DMS153 treated with DMSO at 0.1 percent for 48 hours (cell line): ENCODE measurements around the gene GMDS.

Source experiments
- DNase-seq: peaks from one replicate; lab custom pipeline; 2025; ENCODE audit not compliant: unreplicated experiment; lab: John Stamatoyannopoulos, UW

The GMDS gene

GRCh38 chr6:1841136-1841535 is 404.3 kb downstream of the GMDS start:
- no peak for DNase-seq

GRCh38 chr6:1840491-1841121 is 404.8 kb downstream of the GMDS start:
- DNase-seq: no peak

GRCh38 chr6:1839361-1839760 is 406.0 kb downstream of the GMDS start:
- DNase-seq: no peak

- DNase-seq: no peak
Observed at GRCh38 chr6:1838604-1839213, 406.7 kb downstream of the GMDS start.

- no peak for DNase-seq
Observed at GRCh38 chr6:1837826-1838225, 407.6 kb downstream of the GMDS start.

- no peak for DNase-seq
Observed at GRCh38 chr6:1836690-1837089, 408.7 kb downstream of the GMDS start.

- DNase-seq: no peak
Observed at GRCh38 chr6:1834646-1835516, 410.5 kb downstream of the GMDS start.

GRCh38 chr6:1834207-1834606 is 411.2 kb downstream of the GMDS start:
- no peak for DNase-seq

- DNase-seq: peak; percentile 25
Observed at GRCh38 chr6:1832844-1833787, 412.3 kb downstream of the GMDS start.

GRCh38 chr6:1832358-1832757 is 413.0 kb downstream of the GMDS start:
- no peak for DNase-seq

- DNase-seq: no peak
Observed at GRCh38 chr6:1827984-1828793, 417.2 kb downstream of the GMDS start.

- DNase-seq: no peak
Observed at GRCh38 chr6:1825926-1826325, 419.5 kb downstream of the GMDS start.

- no peak for DNase-seq
Observed at GRCh38 chr6:1825277-1825676, 420.1 kb downstream of the GMDS start.

- peak; percentile 4 for DNase-seq
Observed at GRCh38 chr6:1821513-1822183, 423.8 kb downstream of the GMDS start.

GRCh38 chr6:1821164-1821512 is 424.3 kb downstream of the GMDS start:
- DNase-seq: no peak

GRCh38 chr6:1820714-1821113 is 424.7 kb downstream of the GMDS start:
- DNase-seq: no peak

GRCh38 chr6:1820165-1820564 is 425.2 kb downstream of the GMDS start:
- no peak for DNase-seq

- no peak for DNase-seq
Observed at GRCh38 chr6:1819007-1819406, 426.4 kb downstream of the GMDS start.

GRCh38 chr6:1817033-1817761 is 428.2 kb downstream of the GMDS start:
- no peak for DNase-seq
